HG03064 (cell line): ENCODE results near the gene RAB3C.

ENCODE experiments used
- ATAC-seq: cut with Tn5 transposase; IDR thresholded peaks from one replicate; pipeline ENCODE4 v1.9.1; 2021; ENCODE audit warnings: low read depth; ENCODE audit not compliant: unreplicated experiment

RAB3C gene

DNA sequence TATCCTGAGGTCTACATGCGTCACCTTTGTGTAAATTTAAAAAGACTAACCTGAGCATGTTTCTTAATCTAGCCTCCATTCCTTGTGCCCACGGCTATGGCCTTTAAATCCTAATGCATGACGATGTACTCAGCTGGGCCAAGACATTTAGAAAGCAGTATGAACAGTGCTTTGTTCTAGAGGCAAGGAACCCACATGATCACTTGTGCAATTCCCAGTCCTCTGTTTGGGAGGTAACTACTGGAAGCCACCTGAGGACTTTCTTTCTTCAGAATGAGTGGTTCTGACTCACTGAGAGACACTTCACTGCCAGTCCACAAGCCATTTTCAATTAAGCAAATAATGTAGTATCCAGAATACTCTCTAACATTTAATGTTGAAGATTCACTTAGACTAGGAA is 181.3 kb downstream of the RAB3C start:
- no peak for ATAC-seq

DNA sequence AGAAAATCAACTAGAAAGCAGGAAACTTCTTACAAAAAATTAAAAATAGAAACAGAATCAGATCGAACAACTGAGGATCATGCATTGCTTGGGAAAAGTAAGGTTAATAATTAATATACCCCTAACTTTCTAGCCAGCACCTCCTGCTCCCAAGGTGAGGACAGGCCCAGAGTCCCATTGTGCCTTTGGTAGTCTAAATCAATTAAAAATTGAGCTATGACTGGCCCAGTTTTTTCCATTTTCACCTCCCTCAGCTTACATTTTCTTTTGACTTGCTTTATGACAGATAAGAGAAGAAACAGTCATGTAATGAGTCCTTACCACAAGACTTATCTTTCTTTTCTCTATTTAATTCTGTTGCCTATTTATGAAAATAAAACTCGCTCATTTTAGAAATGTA is 182.2 kb downstream of the RAB3C start:
- no peak for ATAC-seq

GRCh38 chr5:58767104-58767503 is 184.2 kb downstream of the RAB3C start:
- ATAC-seq, result no peak

DNA sequence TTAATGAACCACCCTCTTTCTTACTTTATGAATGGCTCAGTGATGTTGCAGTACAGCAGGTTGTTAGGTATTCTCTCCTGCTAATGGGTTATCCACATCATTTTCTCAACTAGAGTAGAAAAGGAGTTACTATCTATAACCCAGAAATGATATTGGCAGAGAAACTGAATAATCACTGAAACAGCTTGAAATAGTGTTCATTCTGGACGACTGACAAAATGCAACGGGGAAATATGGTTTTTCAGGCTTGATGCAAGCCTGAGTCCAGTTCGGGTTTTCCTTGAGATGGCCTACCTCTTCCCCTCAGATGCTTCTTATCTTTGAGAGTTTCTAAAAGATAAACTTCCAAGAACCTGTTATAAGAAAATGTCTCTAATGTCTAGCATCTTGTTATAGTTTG is 187.3 kb downstream of the RAB3C start:
- ATAC-seq, result no peak

- ATAC-seq, result no peak
Measured at GRCh38 chr5:58771796-58772195, 188.9 kb downstream of the RAB3C start.

- no peak for ATAC-seq
Measured at GRCh38 chr5:58773744-58774441, 191.0 kb downstream of the RAB3C start.

DNA sequence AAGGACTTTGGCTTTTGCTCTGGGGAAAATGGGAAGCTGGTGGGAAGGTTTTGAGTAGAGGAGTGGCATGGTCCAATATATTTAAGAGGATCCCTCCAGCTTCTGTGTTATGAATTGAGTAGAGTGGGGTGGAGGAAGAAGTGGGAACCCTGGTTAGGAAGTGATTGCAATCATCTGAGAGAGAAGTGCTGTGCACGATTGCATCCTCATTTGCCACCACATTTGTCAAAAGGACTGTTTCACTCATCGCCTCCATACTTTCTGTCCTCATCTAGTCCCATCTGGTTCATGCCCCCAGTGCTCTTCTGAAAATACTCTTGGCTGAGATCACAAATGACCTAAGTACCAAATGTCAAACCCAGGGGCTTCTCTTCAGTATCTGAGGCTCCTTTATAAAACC is 192.1 kb downstream of the RAB3C start:
- no peak for ATAC-seq

GRCh38 chr5:58775701-58776262 is 192.9 kb downstream of the RAB3C start:
- peak; percentile 71 for ATAC-seq

- ATAC-seq, result no peak
Measured at GRCh38 chr5:58776559-58776958, 193.7 kb downstream of the RAB3C start.

DNA sequence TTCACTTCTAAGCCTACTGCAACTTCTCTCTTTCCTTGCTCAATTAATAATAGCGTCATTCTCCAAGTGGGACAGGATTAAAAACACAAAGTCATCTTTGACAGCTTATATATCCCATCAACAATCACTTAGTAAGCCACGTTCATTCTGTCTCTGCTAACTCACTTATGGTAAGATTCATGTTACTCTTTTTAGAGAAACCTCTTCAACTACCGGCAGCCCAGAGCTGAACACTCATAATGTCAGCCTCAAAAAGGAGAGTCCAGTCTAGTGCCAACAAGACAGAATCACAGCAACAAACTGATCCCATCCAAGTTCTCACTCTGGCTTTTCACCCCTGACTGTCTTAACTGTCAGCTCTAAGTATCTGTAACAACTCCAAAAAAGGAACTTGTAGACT is 196.0 kb downstream of the RAB3C start:
- no peak for ATAC-seq

DNA sequence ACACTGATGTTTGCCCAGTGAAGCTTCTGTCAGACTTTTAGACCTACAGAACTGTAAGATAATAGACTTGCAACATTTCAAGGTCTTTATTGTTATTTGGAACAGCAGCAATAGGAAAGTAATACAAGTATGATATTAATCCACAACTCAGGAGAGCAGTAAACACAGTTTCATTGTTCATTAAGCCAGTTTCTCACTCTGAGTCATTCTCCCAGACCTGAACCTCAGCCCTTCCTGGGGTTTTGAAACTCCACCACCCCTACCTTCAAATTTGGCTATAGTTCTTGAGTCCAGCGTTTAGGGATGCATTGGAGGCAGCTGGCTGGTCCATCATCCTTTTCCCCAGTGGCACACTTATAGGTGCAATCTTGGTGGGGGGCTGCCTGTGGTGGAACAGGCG is 203.2 kb downstream of the RAB3C start:
- ATAC-seq, result no peak

DNA sequence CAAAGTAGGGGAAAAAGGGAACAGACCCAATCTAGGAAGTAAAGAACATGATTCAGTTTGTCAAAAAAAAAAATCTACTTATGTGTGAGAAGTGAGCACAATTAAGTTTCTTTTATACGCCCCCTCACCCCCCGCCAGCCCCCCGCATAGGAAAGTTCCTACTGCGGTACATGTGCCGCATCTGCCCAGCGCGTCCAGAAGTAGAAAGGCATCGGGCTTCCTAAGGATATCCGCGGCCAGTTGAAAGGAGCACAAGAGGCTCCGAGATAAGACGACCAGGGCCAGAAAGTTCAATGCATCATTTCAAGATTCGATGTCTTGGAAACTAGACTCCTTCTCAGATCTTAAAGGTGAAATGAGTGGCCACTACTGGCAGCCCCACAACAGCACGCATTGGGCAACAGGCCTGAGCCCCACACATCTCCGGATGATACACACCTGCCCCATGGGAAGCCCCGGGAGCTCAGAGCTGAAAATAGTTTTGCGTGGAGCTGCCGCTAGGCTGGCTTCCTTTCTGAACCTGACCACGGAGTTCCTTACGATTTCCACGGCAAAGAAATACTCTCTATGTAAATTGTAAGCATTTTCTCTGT is 203.9 kb downstream of the RAB3C start:
- peak; percentile 58 for ATAC-seq

DNA sequence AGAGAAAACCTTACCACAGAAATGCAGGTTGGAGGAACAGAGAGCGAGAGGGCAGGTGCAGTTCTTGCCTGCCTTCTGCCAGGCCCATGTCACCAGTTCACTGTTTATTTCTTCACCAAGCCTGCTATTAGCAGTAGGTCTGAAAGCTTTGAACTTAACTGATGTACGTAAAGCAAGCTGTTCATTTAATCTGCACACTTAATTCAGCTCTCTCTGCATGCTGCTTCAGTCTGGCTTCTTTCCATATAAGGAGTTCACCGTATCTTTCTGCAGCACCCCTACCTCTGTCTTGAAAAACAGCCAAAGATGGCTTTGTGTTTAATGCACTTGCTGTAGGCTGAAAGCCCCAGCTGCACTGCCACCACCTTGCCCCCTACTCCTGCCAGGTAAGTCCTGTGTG is 205.1 kb downstream of the RAB3C start:
- ATAC-seq, result no peak

- ATAC-seq, result no peak
Measured at GRCh38 chr5:58793888-58794657, 211.2 kb downstream of the RAB3C start.

GRCh38 chr5:58794875-58795274 is 212.0 kb downstream of the RAB3C start:
- ATAC-seq, result peak; percentile 20

- peak; percentile 55 for ATAC-seq
Measured at GRCh38 chr5:58795327-58795726, 212.5 kb downstream of the RAB3C start.

GRCh38 chr5:58797021-58797420 is 214.1 kb downstream of the RAB3C start:
- no peak for ATAC-seq

GRCh38 chr5:58800356-58800755 is 217.5 kb downstream of the RAB3C start:
- no peak for ATAC-seq

DNA sequence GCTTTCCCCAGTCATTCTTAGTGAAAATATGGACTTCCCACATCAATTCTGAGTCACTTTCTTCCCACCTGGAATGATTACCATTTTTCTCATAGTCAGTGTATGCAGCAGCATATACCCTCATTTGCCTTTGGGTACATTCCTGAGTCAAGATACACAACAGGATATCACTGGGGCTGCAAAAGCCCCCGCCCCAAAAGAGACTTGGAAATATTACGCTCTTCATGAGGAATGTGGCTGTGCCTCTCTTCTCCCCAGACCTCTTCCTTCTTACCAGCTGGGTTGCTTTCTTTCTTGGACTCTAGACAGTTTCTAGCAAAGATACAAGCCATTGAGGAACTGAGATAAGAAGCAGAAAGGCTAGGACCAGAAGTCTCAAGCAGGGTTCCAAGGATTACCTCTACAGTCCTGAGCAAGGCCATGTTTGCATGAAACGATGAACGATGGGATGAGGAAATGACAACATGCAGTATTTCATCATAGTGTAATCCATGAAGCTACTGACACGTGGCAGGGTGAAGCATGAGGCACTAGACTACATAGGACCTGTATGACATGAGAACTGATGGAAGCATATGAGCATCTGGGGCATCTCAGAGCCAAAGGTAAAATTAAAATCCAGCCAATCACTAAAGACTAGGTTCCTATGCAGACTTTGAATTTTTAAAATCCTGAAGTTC is 218.1 kb downstream of the RAB3C start:
- ATAC-seq, result no peak

DNA sequence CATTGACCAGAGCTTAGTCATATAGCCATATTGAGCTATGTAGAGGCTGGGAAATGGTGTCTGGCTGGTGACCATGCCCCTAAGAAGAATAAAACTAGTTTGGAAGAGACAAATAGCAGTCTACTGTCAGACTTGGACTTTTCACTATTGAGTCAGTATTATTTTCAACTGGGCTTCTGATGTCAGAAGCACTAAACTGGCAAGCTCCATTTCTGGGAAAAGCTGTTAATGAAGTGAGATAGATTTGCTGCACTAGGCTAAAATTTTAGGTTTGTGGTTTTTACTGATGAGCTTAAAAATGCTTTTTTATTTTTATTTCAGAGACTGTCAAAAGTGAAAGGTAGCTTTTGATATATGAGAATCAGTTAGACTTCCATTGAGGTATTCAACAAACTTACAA is 220.2 kb downstream of the RAB3C start:
- no peak for ATAC-seq

DNA sequence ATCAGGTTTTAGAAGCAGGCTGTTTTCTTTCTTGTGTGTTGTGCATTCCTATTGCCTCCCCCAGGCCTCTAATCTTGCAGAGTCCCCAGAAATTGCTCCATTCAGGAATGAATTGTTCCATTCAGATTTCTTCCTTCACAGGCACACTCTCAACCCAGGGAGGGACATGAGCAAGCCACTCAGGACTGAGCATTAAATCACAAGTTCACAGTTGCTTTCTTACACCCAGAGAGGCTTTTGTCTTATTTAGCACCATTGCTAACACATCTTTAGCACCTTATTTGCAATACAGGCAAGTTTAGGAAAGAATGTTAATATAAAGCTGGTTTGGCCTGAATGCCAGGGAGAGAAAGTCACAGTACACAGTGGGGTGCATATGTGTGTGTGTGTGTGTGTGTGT is 221.4 kb downstream of the RAB3C start:
- ATAC-seq, result no peak
